GM08714 (cell line): Measurements from ENCODE around the gene IST1.

Experiments
- H3K4me3 ChIP-seq: fragments of 200-500 bp; sonication (Bioruptor generic); 2 replicates; pipeline ENCODE4 v1.5.1; 2014; ENCODE audit warnings: mild to moderate bottlenecking, low read length, inconsistent platforms
- ZNF274 ChIP-seq: IDR thresholded peaks from 2 replicates; pipeline ENCODE4 v1.6.1; 2012; ENCODE audit warnings: mild to moderate bottlenecking, low read depth, low read length

Gene IST1

GRCh38 chr16:71894921-71895678, at the start of gene IST1:
Gene IST1 (plus strand): TSS chr16:71895531. CDS start chr16:71915641, 20,110 bp downstream.
- TF ChIP-seq ZNF274, result no peak
- peak within 1 kb of the TSS; percentile 85 for H3K4me3 ChIP-seq

- H3K4me3 ChIP-seq, result peak within 1 kb of the TSS; percentile 89
- TF ChIP-seq ZNF274, result no peak
These were observed 49.5 kb upstream of the IST1 start, which contains the start of gene ATXN1L for GRCh38 chr16:71845639-71846430. Gene ATXN1L (plus strand): TSS chr16:71845976. CDS start chr16:71849741, 3,765 bp downstream.

GRCh38 chr16:71846431-71846830, 48.9 kb upstream of the IST1 start:
- TF ChIP-seq ZNF274, result no peak
- H3K4me3 ChIP-seq, result peak overlapping the region; percentile 89

GRCh38 chr16:71847096-71847495, 48.2 kb upstream of the IST1 start:
- TF ChIP-seq ZNF274, result no peak
- H3K4me3 ChIP-seq, result peak overlapping the region; percentile 89

GRCh38 chr16:71848622-71849021, 46.7 kb upstream of the IST1 start:
- TF ChIP-seq ZNF274, result no peak

GRCh38 chr16:71851746-71852145, 43.6 kb upstream of the IST1 start:
- H3K4me3 ChIP-seq, result no peak overlapping the region
- no peak for TF ChIP-seq ZNF274

More at GRCh38 chr16:71848622-71849021, 46.7 kb upstream of the IST1 start:
- no peak overlapping the region for H3K4me3 ChIP-seq

- no peak overlapping the region for H3K4me3 ChIP-seq
- no peak for TF ChIP-seq ZNF274
These were observed 43.2 kb upstream of the IST1 start for GRCh38 chr16:71852158-71852557.

- no peak overlapping the region for H3K4me3 ChIP-seq
These were observed 42.8 kb upstream of the IST1 start for GRCh38 chr16:71852561-71852960.

GRCh38 chr16:71853413-71853812, 41.9 kb upstream of the IST1 start:
- peak overlapping the region; percentile 16; the same call in 1 of the 2 replicates for H3K4me3 ChIP-seq
- TF ChIP-seq ZNF274, result no peak

More at GRCh38 chr16:71852561-71852960, 42.8 kb upstream of the IST1 start:
- no peak for TF ChIP-seq ZNF274

GRCh38 chr16:71854369-71854948, 40.9 kb upstream of the IST1 start:
- H3K4me3 ChIP-seq, result no peak overlapping the region
- no peak for TF ChIP-seq ZNF274

- no peak for TF ChIP-seq ZNF274
- H3K4me3 ChIP-seq, result no peak overlapping the region
These were observed 39.2 kb upstream of the IST1 start for GRCh38 chr16:71855937-71856662.

GRCh38 chr16:71859762-71860521, 35.4 kb upstream of the IST1 start:
- no peak overlapping the region for H3K4me3 ChIP-seq
- no peak for TF ChIP-seq ZNF274

- no peak for TF ChIP-seq ZNF274
- H3K4me3 ChIP-seq, result no peak overlapping the region
These were observed 31.3 kb upstream of the IST1 start for GRCh38 chr16:71863995-71864394.
